ENCODE data around the gene GPRASP2.
"Not testable (repeated sequence)": the region's sequence is repeated elsewhere in the genome, so short reads cannot be mapped to it uniquely, and the experiment has no call there.

The GPRASP2 gene

DNA sequence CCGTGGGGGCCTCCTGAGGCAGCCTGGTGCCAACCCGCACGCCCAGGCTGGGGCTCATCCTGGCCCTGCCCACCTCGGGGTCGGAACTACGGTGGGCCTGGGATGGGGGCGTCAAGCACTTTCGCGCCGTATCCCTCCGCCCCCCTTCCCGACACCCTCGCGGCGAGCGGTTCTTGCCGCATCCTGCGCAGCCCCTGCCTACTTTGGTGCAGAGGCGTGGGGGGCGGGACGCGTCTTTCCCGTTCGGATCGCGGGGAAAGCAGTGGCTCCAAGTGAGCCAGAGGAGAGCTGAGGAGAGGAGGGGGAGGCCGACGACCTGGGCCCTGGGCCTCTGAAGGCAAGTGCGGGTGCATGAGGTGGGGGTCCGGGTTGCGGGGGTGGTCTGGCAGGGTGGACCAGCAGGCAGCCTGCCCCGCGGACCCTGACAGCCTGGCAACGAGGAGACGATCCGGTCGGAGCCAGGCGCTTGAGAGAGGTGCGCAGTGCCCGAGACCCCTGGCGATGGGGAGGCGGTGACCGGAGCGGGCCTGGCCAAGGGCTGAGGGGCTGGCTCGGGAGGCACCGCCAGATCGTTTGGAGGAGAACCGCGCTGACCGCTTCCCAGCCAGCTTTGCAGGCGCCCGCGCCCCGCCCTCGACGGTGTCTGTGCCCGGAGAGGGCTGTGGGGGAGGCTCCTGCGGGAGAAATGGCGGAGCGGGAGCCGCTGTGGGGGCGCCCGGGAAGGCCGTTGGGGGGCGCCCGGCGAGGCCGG, at the start of gene GPRASP2:
GPRASP2 (plus strand) TSS at position 233 of the 751 bp plus-strand sequence. CDS start 2,422 bp downstream, outside the sequence.
- peak in 1 of 2 donors; percentile 13 for DNase-seq

DNA sequence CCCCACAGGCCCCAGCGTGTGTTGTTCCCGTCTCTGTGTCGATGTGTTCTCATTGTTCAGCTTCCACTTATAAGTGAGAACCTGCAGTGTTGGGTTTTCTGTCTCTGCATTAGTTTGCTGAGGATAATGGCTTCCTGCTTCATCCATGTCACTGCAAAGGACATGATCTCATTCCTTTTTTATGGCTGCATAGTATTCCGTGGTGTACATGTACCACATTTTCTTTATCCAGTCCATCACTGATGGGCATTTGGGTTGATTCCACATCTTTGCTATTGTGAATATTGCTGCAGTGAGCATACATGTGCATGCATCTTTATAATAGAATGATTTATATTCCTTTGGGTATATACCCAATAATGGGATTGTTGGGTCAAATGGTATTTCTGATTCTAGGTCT, 48.4 kb upstream of the GPRASP2 start:
- DNase-seq, result not testable (repeated sequence)

DNA sequence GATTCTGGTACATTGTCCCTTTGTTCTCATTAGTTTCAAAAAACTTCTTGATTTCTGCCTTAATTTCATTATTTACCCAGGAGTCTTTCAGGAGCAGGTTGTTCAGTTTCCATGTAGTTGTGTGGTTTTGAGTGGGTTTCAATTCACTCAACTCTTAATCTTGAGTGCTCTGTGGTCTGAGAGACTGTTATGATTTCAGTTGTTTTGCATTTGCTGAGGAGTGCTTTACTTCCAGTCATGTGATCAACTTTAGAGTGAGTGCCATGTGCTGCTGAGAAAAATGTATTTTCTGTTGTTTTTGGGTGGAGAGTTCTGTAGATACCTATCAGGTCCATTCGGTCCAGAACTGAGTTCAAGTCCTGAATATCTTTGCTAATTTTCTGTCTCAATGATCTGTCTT, 45.2 kb upstream of the GPRASP2 start:
- DNase-seq, result not testable (repeated sequence)

DNA sequence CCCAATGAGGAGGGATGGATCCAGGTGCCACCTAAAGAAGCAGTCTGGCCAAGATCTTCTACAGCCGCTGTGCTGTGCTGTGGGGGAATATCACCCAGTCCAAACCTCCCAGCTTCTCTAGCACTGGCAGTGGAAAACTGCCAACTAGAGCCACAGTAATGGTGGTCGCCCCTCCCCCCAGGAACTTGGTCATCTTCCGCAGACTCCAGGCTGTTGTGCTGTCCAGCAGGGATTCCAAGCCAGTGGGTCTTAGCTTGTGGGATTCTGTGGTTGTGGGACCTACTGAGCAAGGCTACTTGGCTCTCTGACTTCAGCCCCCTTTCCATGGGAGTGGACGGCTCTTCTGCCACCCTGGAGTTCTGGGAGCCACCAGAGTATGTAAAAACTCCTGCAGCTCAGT, 42.7 kb upstream of the GPRASP2 start:
- no peak for DNase-seq

DNA sequence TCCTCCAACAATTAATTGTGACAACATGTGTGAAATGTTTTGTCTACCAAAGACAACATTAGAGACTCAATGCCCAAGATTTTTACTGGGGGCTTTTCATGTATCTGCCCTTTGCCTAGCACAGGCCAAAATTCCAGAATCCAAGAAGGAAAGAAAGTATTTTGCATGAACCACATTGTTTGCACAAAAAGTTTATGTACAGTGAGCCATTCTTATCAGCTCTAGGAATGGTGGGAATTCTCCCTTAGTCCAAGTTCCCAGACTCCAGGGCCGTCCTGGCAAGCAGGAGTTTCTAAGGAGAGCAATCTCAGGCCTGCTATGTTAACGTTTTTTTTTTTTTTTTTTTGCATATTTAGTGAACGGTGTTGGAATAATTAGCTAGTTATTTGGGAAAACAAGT, 39.4 kb upstream of the GPRASP2 start:
- no peak for DNase-seq

DNA sequence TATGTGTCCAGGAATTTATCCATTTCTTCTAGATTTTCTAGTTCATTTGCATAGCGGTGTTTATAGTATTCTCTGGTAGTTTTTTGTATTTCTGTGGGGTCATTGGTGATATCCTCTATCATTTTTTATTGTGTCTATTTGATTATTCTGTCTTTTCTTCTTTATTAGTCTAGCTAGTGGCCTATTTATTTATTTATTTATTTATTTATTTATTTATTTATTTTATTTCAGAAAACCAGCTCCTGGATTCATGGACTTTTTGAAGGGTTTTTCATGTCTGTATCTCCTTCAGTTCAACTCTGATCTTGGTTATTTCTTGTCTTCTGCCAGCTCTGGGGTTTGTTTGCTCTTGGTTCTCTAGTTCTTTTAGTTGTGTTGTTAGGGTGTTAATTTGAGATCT, 34.8 kb upstream of the GPRASP2 start:
- not testable (repeated sequence) for DNase-seq

DNA sequence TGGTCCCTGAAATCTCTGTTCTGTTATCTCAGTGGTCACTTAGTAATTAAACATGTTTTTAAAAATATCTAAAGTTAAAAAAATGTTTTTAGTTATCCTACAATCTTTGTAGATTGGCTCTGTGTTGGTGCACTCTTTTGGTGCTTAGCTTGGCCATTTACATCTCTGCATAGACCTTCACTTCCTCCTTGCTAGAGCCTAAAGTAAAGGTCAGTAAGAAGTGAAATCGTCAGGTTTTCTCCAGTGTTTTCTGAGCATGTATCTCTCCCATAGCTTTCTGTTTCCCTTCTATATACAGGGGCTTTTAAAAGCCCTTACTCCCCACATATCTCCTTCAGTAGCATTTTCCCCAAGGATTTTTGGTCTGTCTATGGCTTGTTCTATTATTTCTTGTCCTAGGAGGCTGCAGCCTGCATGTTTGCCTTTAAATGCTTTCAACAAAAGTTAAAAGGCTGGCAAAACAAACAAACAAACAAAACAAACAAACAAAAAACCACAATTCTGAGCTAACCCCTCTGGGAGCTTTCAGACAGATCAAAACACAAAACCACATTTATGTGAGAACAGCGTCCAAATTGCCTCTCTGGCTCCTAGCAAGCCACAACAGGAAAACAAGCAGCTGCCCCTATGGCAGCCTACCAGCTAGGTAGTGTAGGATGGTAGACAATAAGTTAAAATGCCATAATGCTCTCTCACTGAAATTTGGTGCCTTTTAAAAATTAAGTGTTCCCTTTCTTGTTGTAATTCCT, 27.3 kb upstream of the GPRASP2 start:
- no peak for DNase-seq

DNA sequence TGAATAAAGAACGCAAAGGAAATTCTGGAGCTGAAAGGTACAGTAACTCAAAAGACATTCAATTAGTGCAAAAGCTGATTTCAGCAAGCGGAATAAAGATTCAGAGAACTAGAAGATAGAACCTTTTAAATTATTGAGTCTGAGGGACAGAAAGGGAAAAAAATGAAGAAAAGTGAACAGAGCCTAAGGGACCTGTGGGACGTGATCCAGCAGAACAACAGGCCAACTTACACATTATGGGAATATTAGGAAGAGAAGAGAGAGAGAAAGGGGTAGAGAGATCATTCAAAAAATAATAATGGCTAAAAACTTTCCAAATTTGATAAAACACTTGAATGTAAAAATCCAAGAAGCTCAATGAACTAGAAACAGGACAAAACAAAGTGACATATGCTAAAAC, 17.5 kb upstream of the GPRASP2 start:
- no peak for DNase-seq

DNA sequence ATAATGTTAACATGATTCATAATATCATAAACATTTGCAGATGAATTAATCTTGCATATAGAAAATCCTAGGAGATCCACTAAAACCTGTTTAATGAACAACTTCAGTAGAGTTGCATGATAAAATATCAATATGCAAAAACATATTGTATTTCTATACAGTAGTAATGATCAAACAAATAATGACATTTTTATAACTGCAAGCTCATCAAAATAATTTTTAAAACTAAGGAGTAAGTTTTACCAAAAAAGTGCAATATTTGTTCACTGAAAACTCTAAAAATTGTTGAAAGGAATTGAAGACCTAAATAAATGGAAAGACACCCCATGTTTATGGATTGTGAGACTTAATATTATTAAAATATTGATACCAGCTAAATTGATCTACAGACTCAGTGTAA, 15.9 kb upstream of the GPRASP2 start:
- no peak for DNase-seq

DNA sequence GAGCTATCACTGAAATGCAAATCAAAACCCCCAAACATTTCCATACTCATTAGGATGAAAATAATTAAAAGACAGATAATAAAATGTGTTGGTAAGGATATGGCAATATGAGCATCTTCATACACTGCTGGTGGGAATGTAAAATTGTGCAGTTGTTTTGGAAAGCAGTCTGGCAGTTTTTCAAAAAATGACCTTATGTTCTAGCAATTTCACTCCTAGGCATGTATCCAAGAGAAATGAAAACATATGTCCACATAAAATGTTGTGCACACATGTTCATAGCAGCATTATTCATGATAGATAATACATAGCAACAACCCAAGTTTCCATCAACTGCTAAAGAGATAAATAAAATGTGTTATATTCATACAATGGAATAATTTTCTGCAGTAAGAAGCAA, 14.8 kb upstream of the GPRASP2 start:
- no peak for DNase-seq

DNA sequence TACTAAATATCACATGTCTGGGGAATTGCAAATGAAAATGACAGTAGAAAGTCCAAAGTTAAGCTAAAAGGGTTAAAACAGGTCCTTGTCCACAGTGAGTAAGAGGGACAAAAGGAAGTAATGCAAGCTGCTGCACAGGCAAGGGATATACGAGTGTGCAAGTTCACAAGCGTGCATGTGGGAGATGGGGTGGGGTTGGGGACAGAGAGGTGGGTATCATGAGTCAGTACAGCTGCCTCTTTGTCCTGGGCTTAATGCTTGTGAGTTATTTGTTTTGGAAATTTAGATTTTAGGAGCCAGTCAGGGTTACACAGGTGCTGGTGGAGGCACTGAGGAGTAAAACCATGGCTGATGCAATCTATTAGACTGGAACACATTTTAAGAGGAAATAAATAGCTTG, 3.3 kb upstream of the GPRASP2 start:
- no peak for DNase-seq

DNA sequence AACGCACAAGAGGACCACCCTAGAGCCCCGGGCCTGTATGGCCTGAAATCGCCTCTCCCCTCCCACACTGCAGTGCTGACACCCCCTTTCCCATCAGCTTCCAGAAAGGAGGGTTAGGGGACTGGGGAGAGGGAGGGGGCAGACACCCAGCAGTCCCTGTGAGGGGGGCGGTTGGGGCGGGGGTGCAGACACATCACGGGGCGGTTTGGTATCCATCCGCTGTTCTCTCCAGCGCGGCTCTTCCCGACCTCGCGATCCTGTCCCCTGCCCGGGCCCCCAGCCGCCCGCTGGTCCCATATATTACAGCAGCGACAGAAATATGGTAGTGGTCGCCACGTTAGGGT, 404 bp upstream of the GPRASP2 start:
- DNase-seq, result no peak

DNA sequence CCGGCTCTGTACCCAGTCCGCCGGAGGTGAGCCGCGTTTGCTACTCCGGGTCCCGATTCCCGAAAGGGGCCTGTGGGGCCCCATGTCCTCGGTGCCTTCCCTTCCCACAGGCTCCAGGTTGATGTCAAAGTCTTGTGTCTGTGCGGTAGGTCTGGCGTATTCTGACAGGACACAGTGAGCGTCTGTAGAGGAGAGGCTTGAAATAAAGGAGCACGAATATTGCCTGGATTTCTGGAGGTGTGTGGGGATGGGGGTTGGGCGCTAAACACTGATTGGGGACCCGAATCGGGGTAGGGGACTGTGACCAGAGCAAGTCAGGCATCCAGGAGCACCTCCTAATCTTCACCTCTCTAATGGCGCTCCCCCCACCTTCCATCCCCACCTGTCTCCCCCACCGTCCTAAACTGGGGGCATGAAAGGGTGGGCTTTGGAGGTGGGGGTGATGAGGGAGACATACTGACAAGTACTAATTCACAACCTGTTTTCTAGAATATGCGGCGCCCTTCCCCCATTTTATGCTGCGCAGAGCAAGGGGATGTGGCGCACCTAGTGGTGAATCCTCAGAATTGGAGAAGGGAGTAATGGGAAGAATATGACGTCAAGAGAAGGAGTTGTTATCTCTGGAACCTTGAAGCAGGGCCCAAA, 855 bp downstream of the GPRASP2 start:
- peak in 1 of 2 donors; percentile 11 for DNase-seq

DNA sequence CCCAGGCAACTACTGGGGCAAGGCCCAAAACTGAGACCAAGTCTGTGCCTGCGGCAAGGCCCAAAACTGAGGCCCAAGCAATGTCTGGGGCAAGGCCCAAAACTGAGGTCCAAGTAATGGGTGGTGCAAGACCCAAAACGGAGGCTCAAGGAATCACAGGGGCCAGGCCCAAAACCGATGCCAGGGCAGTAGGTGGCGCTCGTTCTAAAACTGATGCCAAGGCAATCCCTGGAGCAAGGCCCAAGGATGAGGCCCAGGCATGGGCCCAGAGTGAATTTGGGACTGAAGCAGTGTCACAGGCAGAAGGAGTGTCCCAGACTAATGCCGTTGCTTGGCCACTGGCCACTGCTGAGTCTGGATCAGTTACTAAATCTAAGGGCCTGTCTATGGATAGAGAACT, 2.7 kb downstream of the GPRASP2 start:
- DNase-seq, result no peak

DNA sequence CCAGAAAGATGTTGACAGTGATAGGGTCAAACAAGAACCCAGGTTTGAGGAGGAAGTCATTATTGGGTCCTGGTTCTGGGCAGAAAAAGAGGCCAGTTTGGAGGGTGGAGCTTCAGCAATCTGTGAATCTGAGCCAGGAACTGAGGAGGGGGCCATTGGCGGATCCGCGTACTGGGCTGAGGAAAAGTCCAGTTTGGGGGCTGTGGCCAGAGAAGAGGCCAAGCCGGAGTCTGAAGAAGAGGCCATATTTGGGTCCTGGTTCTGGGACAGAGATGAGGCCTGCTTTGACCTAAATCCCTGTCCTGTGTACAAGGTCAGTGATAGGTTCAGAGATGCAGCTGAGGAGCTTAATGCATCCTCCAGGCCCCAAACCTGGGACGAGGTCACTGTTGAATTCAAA, 3.7 kb downstream of the GPRASP2 start:
- DNase-seq, result no peak

DNA sequence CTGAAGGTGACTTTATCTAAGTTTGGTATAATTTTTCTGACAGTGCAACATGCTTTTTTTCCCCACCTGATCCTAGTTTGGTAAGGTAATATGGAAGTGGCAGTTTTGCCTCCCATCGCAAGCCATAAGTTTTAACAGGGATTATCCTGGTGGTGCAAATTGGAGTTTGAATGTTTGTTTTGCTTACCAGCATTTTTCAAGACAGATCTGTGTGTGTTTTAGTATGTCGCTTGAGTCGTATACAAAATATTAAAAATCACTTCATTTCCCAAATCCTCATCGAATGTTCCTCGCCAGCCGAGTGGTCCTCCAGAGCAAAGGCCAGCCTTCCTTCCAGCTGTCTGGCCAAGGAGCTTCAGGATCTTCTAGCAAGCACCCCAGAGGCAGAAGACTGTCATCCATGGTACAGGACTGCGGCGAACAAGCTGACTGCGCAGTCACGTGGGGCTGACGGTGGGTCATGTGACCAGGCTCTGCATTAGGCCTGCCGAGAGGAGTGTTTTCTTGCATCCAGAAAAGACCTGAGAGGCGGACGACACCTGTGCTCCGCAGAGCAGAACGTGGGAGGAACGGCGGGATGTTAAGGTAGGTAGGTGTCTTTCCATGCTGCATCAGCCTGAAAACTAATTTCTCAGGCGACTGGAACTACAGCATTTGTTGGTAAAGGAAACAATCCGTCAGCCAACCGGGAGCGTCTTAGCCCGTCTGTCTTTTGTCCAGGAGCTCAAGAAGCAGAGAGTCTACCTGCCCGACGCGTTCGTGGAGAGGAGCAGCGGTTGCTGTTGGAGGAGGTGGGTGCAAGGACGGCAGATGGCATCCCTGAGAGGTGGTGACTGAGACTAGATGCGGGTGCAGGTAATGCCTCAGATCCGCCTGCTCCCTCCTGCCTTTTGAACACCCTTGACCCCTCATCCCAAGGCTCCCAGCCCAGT, 8.3 kb downstream of the GPRASP2 start, which contains the start of gene GPRASP3:
GPRASP3 (plus strand) TSS at position 507 of the 932 bp plus-strand sequence. CDS start 28,253 bp downstream, outside the sequence.
- peak; percentile 61 to 73 for DNase-seq

DNA sequence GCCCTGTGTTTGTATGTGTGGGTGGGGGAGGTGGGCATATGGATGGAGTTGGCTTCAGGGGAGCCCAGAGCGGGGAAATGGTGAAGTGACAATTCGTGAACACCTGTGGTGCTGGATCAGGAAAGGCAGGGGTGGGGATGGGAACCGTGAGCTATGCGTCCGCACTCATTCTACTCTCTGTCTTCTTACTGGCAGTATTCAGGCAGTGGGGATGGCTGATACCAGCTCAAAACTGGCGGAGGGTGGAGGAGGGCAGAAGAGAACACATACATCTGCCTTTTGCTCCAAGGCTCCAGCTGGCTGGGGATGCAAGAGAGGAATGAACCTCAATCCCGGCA, 8.9 kb downstream of the GPRASP2 start:
- not testable (repeated sequence) for DNase-seq

DNA sequence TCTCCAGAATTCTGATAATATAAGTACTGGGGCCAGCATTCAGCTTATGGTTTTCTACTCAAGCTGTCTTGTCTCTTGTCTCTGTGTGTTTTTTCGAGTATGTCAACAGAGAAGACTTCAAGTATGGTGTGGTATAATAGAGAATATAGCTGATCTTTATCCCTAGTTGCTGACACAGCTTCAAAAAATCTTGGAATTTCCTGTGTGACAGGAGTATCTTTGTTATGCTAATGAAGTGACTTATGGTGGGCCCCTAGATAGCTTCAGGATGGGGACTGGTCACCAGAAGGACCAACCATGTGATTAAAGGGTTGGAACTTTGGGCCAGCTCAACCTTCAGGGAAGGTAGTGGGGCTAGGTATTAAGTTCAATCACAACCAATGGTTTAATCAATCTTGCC, 11.2 kb downstream of the GPRASP2 start:
- DNase-seq, result no peak

DNA sequence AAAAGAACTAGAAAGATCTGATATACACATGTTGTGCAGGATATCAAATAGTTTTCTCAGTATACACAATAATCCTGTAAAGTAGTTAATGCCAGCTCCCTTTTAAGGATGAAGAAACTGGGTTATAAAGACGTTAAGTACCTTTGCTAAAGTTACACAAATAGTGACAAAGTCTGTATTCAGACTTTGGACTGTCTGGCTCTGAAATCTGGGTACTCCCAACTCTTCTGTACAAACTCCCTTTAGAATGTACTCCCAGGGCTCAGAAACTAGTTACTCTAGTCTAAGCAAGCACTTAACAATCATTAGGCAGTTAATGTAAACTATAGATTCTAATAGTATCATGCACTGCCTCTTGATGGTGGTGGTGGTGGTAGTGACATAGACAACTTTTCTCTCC, 15.5 kb downstream of the GPRASP2 start:
- no peak for DNase-seq

DNA sequence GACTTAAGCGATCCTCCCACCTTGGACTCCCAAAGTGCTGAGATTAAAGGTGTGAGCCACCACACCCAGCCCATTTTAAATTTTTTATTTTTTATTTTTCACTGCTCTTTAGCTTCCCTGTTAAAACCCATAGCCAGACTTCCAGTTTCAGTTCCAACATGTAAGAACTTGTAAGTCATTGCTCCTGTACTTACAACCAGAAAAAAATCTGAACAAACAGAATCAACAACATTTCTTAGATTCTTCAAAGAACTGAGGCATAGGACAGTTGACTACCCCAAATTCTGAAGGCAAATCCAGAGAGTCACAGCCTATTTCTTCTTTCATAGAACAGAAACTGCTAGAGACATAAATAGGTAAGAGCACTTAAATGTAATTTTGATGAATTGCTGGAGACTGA, 16.4 kb downstream of the GPRASP2 start:
- DNase-seq, result no peak

DNA sequence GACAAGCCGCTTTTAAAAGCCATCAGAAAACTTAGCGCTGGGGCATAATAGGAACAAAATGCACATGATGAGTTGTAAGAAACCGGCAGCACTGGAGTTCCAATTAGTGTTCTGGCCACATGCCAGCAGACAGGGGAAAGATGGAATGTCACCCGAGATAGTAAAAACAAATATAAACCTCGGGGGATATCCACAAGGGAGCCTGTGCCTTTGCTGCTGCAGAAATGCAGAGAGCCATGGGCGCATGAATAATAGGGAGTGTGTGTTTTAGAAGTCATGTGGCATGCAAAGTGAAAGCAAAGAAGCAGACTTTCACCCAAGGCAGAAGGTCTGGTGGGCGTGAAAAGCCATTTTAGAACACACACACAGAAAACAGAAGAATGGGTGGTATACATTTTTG, 27.4 kb downstream of the GPRASP2 start:
- no peak for DNase-seq

DNA sequence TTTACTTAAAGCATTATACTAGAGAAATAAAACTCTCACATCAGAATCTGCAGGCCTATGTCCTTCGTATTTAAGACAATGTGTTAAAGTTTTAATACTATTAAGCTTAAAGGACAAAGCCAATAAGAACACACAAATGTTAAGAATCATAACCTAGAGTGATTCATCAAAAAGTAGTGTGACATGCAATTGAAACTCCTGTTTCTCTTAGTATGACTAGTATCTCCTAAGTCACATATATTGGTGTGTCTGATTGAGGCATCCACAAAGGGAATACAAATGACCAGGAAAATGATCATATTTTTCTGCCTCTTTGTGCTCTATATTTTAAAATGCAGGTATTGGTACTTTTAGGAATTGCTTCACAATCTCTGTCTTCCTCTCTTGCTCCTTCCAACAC, 32.1 kb downstream of the GPRASP2 start:
- no peak for DNase-seq

DNA sequence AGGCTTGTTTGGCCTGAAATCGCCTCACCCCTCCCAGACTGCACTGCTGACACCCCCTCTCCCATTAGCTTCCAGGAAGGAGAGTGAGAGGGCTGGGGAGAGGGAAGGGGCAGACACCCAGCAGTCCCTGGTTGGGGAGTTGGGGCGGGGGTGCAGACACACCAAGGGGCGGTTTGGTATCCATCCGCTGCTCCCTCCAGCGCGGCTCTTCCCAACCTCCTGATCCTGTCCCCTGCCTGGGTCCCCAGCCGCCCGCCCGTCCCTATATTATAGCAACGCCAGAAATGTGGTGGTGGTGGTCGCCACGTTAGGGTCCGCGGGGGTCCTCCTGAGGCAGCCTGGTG, 33.2 kb downstream of the GPRASP2 start:
- DNase-seq, result no peak

Data from CD4-positive, alpha-beta T cell treated with Interferon alpha-2 for 1 hour (primary cell).